Hepatocyte (in vitro differentiated cells): ENCODE data around the gene MSRB1. TPM values are rescaled to one million over a fixed set of nuclear protein-coding genes. Genes with fewer than 3 reads are reported as not detected.

Experiments used
- DNase-seq: peaks from one replicate; pipeline ENCODE4 v3.0.0-alpha.2; 2016; ENCODE audit warnings: low spot score
- H2AFZ ChIP-seq: fragments of 200-600 bp; sonication (generic); 2 replicates; pipeline ENCODE4 v1.6.0; 2016; ENCODE audit warnings: antibody characterized with exemption, mild to moderate bottlenecking
- H3K27ac ChIP-seq: fragments of 200-600 bp; sonication (generic); 2 replicates; pipeline ENCODE4 v1.5.1; 2016; ENCODE audit warnings: mild to moderate bottlenecking
- H3K27me3 ChIP-seq: fragments of 200-600 bp; sonication (generic); 2 replicates; pipeline ENCODE4 v1.6.1; 2016
- H3K36me3 ChIP-seq: fragments of 200-600 bp; sonication (generic); replicated peaks from 2 replicates; pipeline ENCODE4 v1.5.1; 2016; ENCODE audit warnings: low read depth; ENCODE audit not compliant: insufficient read depth
- H3K4me1 ChIP-seq: fragments of 200-600 bp; sonication (generic); 2 replicates; pipeline ENCODE4 v1.5.1; 2016; ENCODE audit warnings: mild to moderate bottlenecking, moderate library complexity; ENCODE audit not compliant: insufficient read depth
- H3K4me2 ChIP-seq: fragments of 200-600 bp; sonication (generic); 2 replicates; pipeline ENCODE4 v1.6.0; 2016
- H3K4me3 ChIP-seq: fragments of 200-600 bp; sonication (generic); 2 replicates; pipeline ENCODE4 v1.5.1; 2016; ENCODE audit warnings: mild to moderate bottlenecking
- H3K79me2 ChIP-seq: fragments of 200-600 bp; sonication (generic); 2 replicates; pipeline ENCODE4 v1.6.0; 2017; ENCODE audit warnings: mild to moderate bottlenecking
- H3K9me2 ChIP-seq: fragments of 200-600 bp; sonication (generic); replicated peaks from 2 replicates; pipeline ENCODE4 v1.6.0; 2017; ENCODE audit warnings: mild to moderate bottlenecking; ENCODE audit not compliant: insufficient read depth
- H3K9me3 ChIP-seq: fragments of 200-600 bp; sonication (generic); 2 replicates; pipeline ENCODE4 v1.5.1; 2016; ENCODE audit warnings: low read depth, mild to moderate bottlenecking
- H4K20me1 ChIP-seq: fragments of 200-600 bp; sonication (generic); 2 replicates; pipeline ENCODE4 v1.6.0; 2016; ENCODE audit warnings: mild to moderate bottlenecking; ENCODE audit not compliant: insufficient read depth, poor library complexity, severe bottlenecking
- CTCF ChIP-seq: fragments of 200-600 bp; sonication (generic); IDR thresholded peaks from 2 replicates; pipeline ENCODE4 v1.5.1; 2016; ENCODE audit warnings: antibody characterized with exemption, mild to moderate bottlenecking; ENCODE audit not compliant: poor library complexity
- EZH2 ChIP-seq: fragments of 200-600 bp; sonication (generic); IDR thresholded peaks from 2 replicates; pipeline ENCODE4 v1.6.1; 2016; ENCODE audit warnings: antibody characterized with exemption, mild to moderate bottlenecking, borderline replicate concordance
- EZH2phosphoT487 ChIP-seq: fragments of 200-600 bp; sonication (generic); IDR thresholded peaks from one replicate; pipeline ENCODE4 v1.6.1; 2018; ENCODE audit warnings: antibody characterized with exemption, mild to moderate bottlenecking, low read depth, moderate library complexity; ENCODE audit not compliant: unreplicated experiment, severe bottlenecking
- WGBS: methylation state at CpG from one replicate; pipeline ENCODE4 v1.1.6; 2016; ENCODE audit warnings: low lambda C conversion rate; ENCODE audit errors: missing lambda C conversion rate; 5-methylcytosine and 5-hydroxymethylcytosine counted together
- polyA plus RNA-seq: library from polyadenylated mRNA; unstranded; fragments of >200 nt; fragmentation: Nextera tagmentation; extraction: Ambion mirVana; gene quantifications from 2 replicates; pipeline ENCODE4 v1.2.1, GENCODE V29; 2016
- total RNA-seq: library from RNA; depleted of rRNA; stranded (reverse); fragments of >200 nt; gene quantifications from 2 replicates; pipeline ENCODE4 v1.2.3, GENCODE V29; 2014

Gene MSRB1
- total and polyA plus RNA-seq, 2 experiments from 2014 or later: 31.3 to 62.4 TPM

GRCh38 chr16:1980030-1980769 is 37.2 kb upstream of the MSRB1 start:
- Histone ChIP-seq H3K9me2 (no peaks in the 10 kb centered on the region), H3K4me2 (peak overlapping the region; percentile 75), H3K4me1 (peaks cover 23% of the 10 kb centered on the region), H3K27me3 (peaks cover 39% of the 10 kb centered on the region), H3K9me3 (no peaks in the 10 kb centered on the region), H3K4me3 (no peak overlapping the region), H4K20me1 (no peaks in the 10 kb centered on the region), H2AFZ (no peak overlapping the region), H3K27ac (peak overlapping the region; percentile 66), H3K36me3 (no peaks in the 10 kb centered on the region), H3K79me2 (peaks cover 8% of the 10 kb centered on the region)
- DNase-seq: no peak
- WGBS: 24% methylated on average over 45 of the region's 53 CpGs
- TF ChIP-seq EZH2 (peak; percentile 22), CTCF (no peak)

DNA sequence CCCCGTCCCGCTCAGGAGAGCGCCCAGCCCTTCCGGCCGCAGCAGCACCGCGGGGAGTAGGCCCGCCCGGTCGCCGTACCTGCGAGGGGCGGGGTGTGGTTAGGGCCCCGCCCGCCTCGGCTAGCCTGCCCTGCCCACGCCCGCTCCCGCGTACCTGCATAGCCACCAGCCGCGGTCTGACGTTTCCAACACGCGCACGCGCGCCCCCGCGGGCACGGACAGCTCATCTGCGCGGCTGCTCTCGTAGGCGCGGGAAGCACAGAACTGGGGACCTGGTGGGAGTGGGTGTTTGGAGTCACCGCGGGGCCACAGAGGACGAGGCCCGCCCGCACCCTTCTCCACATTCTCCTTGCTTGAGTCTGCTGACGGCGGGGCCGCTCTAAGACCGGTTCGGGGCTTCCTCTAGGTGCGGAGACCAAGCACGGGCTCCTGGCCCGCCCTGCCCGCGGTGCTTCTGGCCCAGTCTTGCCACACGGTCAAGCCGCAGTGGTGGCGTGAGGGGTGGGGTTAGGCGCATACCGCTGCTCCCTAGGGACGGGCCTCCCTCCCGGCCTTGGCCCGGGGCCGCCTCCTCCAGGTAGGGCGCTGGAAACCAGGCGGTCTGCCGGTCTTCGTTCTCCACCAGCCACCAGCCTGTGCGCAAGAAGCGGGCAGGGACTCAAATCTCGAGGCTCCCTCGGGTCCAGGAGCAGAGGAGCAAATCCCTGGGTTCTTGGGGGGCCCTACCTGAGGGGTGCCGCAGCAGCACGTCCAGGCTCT is 36.5 kb upstream of the MSRB1 start:
- Histone ChIP-seq H3K9me3 (no peaks in the 10 kb centered on the region), H3K27me3 (peaks cover 39% of the 10 kb centered on the region), H3K4me2 (peak overlapping the region; percentile 75), H3K79me2 (peaks cover under 1% of the 10 kb centered on the region), H3K9me2 (no peaks in the 10 kb centered on the region), H4K20me1 (no peaks in the 10 kb centered on the region), H3K27ac (peak overlapping the region; percentile 66), H2AFZ (no peak overlapping the region), H3K4me1 (peaks cover 16% of the 10 kb centered on the region), H3K36me3 (no peaks in the 10 kb centered on the region), H3K4me3 (no peak overlapping the region)
- 16% methylated on average over 51 of the region's 70 CpGs for WGBS
- TF ChIP-seq EZH2: no peak
- TF ChIP-seq EZH2phosphoT487: no peak
- TF ChIP-seq CTCF: no peak
- DNase-seq: peak; percentile 90

- peak overlapping the region; percentile 48 for H3K27ac ChIP-seq
- H3K27me3 ChIP-seq: peaks cover 39% of the 10 kb centered on the region
- H3K79me2 ChIP-seq: peaks cover 5% of the 10 kb centered on the region
- TF ChIP-seq EZH2 (no peak), CTCF (no peak), EZH2phosphoT487 (no peak)
- H2AFZ ChIP-seq: no peak overlapping the region
- H3K4me1 ChIP-seq: peaks cover 16% of the 10 kb centered on the region
- H4K20me1 ChIP-seq: no peaks in the 10 kb centered on the region
- no peaks in the 10 kb centered on the region for H3K9me3 ChIP-seq
- 79% methylated on average over 36 of the region's 37 CpGs for whole genome bisulfite sequencing
- H3K4me2 ChIP-seq: peak overlapping the region; percentile 75
- no peak overlapping the region for H3K4me3 ChIP-seq
- H3K36me3 ChIP-seq: no peaks in the 10 kb centered on the region
- H3K9me2 ChIP-seq: no peaks in the 10 kb centered on the region
- DNase-seq: no peak
Measured at GRCh38 chr16:1978476-1979120, 35.6 kb upstream of the MSRB1 start.
